HG02840 (cell line): ENCODE results near the gene ZDHHC18.

Source experiments
- ATAC-seq: cut with Tn5 transposase; IDR thresholded peaks from one replicate; pipeline ENCODE4 v1.9.1; 2021; ENCODE audit warnings: mild to moderate bottlenecking, moderate library complexity, moderate number of reproducible peaks; ENCODE audit not compliant: unreplicated experiment, low FRiP score

ZDHHC18 gene

DNA sequence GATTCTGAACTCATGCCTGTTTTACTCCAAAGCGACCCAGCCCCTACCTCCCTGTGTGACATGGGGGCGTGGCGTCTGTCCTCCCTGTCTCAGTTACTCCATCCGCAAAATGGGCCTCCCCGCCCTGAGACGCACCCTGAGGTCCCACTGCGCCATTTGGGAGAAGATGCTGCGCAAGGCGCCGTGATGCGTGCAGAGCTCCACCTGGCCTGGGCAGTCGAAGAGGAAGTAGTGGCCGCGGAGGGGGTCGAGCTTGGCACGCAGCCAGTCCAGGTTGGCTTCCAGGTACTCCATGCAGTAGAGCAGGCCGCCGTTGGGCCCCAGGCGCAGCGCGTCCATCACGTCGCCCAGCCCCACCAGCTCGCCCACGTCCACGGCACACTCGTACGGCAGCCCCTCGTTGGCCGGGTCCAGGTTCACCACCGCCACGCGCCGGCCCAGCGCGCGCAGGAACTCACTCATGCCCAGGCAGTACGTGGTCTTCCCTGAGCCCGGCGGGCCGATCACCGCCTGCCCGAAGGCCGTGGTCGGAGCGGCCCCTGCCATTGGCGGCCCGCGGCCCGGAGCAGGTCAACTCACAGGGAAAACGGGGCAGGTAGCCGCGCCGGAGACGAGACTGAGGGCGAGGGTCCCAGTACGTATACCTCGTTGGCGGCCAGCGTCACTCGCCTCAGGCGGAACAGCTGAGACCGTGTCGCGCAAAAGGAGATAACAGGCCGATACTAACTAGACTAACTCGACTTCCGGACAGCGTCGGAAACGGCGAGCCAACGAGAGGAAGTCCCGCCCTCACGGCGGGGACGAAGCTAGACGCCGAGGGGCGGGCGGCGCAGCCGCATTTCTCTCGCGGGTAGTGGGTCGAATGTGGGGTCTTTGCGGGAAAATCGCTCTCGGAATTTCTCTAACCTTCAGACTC lies 63.3 kb downstream of the ZDHHC18 start, which contains the start of gene GPN2:
Gene GPN2, minus strand, starts transcription at position 733 of the 916 bp plus-strand sequence. Its CDS starts 187 bp downstream, at position 546.
- peak; percentile 85 for ATAC-seq

DNA sequence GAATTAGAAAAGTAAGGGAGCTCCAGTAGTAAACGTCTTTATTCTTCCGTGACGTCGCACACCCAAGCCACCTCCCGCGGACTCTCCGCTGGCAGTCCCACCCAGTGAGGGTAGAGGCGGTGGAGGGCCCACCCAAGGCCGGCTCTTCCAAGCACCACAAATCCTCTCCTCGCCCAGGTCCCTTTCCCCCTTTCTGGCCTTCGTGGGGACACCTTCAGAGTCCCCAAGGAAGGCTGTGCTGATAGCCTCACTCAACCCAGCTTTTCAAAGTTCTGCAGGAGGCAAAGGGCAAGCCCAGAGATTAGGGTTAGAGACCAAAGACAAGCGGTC lies 63.9 kb downstream of the ZDHHC18 start:
- ATAC-seq: peak; percentile 22

DNA sequence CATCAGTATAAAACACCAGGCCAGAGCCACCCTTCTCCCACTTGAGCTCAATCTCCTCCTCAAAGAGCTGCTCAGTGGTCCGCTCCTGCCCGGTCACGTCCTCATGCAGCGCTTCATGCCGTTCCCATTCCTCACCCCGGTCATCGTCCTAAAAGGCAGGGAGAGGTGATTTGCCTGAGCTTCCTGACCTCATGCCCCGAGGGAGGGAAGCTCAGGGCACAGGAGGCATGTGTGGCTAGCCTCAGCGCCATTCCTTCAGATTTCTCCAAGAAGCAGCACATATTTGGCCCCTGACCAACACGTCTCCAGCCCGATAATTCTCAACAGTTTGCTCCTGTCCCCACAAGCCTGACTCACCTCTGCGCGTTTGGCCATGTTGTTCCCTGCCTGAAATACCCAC lies 67.8 kb downstream of the ZDHHC18 start:
- no peak for ATAC-seq

DNA sequence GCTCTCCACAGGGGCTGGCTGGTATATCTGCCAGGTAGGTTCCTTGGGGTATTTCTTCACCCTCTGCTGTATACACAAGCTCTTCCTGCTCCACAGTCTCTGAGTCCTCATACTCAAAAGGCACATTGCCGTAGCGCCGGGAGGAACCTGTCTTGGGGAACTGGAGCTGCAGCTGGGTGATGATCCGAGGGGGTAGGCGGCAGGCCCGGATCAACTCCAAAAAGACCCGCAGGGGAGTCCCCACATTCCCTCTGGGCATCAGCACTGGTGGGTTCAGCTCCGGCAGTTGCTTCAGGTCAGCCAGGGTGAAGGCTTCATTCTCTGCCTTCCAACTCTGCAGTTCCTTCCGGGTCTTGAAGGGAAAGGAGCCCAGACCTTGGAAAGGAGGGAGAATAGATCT lies 70.9 kb downstream of the ZDHHC18 start:
- no peak for ATAC-seq

DNA sequence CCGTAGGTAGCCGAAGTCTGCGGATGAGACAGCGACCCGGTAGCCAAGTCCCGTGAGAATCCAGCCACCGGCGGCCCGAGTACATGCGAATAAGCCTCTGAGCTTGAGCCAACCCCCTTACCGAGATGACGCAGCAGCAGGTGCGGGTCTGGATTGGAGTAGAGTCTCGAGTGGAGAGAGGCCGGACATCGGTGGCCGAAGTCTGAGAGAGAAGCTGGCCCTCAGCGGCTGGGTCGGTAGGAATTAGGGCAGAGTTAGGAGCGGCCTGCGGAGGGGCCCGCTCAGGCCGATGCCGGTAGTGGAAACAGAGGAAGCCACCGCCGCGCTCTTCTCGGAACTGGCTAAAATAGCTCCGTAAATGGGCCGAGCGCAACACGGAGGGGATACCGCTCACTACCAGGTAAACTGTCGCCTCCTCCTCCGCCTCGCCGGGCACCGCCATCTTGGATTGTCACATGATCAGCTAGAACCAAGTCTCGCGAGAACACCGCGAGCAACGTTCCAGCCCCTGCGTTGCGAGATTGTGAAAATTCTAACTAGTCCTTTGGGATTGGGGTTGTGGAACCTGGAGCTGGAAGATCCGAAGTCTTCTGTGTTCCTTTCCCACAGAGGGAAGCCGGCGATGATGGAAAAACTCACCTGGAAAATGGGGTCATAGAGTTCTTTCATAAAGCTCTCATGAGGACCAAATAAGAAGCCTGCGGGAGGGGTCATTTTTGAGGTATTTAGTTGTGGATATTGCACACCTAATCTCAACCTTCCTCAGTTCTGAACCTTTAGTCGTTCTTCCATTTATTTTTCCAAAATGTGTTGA lies 73.7 kb downstream of the ZDHHC18 start, which contains the start of gene GPATCH3:
Gene GPATCH3, minus strand, starts transcription at position 467 of the 814 bp plus-strand sequence. Its CDS starts 25 bp downstream, at position 442.
- ATAC-seq: peak; percentile 90

DNA sequence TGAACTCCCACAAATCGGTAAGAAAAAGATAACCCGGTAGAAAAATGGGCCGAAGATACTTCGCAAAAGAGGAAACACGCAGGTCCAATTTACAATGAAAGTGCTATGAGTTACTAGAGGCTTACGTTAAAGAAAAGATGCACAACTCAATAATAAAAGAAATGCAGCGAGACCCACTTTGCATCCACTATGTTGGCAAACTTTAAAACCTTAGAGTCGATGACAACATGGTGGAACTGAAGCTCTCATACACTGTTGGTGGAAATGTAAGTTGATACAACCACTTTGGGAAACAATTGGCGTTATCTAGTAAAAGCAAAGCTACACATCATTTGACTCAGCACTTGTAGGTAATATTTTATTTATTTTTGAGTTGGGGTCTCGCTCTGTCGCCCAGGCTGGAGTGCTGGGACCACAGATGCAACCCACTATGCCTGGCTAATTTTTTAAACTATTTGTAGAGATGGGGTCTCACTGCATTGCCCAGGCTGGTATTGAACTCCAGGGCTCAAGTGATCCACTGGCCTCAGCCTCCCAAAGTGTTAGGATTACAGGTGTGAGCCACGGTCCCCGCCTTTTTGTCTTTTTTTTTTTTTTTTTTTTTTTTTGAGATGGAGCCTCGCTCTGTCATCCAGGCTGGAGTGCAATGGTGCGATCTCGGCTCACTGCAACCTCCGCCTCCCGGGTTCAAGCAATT lies 74.5 kb downstream of the ZDHHC18 start:
- no peak for ATAC-seq
